HG02943 (cell line): ENCODE data around the gene C3orf70.

Source experiments
- ATAC-seq: cut with Tn5 transposase; IDR thresholded peaks from one replicate; pipeline ENCODE4 v1.9.1; 2021; ENCODE audit warnings: mild to moderate bottlenecking, low read depth, moderate library complexity; ENCODE audit not compliant: unreplicated experiment

Gene C3orf70

GRCh38 chr3:185152410-185153170 lies at the start of gene C3orf70:
Gene C3orf70 (minus strand): TSS chr3:185153060. CDS start chr3:185152823, 237 bp downstream.
- no peak for ATAC-seq

- no peak for ATAC-seq
Observed at GRCh38 chr3:185200639-185201038, 47.8 kb upstream of the C3orf70 start.

- ATAC-seq, result no peak
Observed at GRCh38 chr3:185199671-185200070, 46.8 kb upstream of the C3orf70 start.

GRCh38 chr3:185199206-185199605 lies 46.3 kb upstream of the C3orf70 start:
- no peak for ATAC-seq

- no peak for ATAC-seq
Observed at GRCh38 chr3:185197068-185197467, 44.2 kb upstream of the C3orf70 start.

- no peak for ATAC-seq
Observed at GRCh38 chr3:185195652-185196051, 42.8 kb upstream of the C3orf70 start.

- ATAC-seq, result no peak
Observed at GRCh38 chr3:185188816-185189215, 36.0 kb upstream of the C3orf70 start.

GRCh38 chr3:185187391-185187790 lies 34.5 kb upstream of the C3orf70 start:
- no peak for ATAC-seq

GRCh38 chr3:185176750-185177359 lies 24.0 kb upstream of the C3orf70 start:
- no peak for ATAC-seq

GRCh38 chr3:185175370-185175987 lies 22.6 kb upstream of the C3orf70 start:
- ATAC-seq, result no peak

- ATAC-seq, result no peak
Observed at GRCh38 chr3:185172086-185173049, 19.5 kb upstream of the C3orf70 start.

- ATAC-seq, result no peak
Observed at GRCh38 chr3:185164428-185165217, 11.8 kb upstream of the C3orf70 start.

GRCh38 chr3:185162634-185163033 lies 9.8 kb upstream of the C3orf70 start:
- ATAC-seq, result no peak

- no peak for ATAC-seq
Observed at GRCh38 chr3:185161761-185162160, 8.9 kb upstream of the C3orf70 start.

- no peak for ATAC-seq
Observed at GRCh38 chr3:185157347-185157746, 4.5 kb upstream of the C3orf70 start.

GRCh38 chr3:185155678-185156077 lies 2.8 kb upstream of the C3orf70 start:
- ATAC-seq, result no peak

- ATAC-seq, result no peak
Observed at GRCh38 chr3:185153861-185154629, 1.2 kb upstream of the C3orf70 start.

GRCh38 chr3:185153171-185153771 lies 411 bp upstream of the C3orf70 start:
- no peak for ATAC-seq

GRCh38 chr3:185151964-185152409 lies 873 bp downstream of the C3orf70 start:
- no peak for ATAC-seq
